Measurements from ENCODE around the gene CALHM1. TPM values are rescaled to one million over a fixed set of nuclear protein-coding genes. Genes with fewer than 3 reads are reported as not detected.

CALHM1 gene
- total RNA-seq, 1 donor from 2014 or later: not detected

GRCh38 chr10:103502849-103503660 lies 44.4 kb upstream of the CALHM1 start:
- H3K9me3 Mint-ChIP-seq: no peaks in the 10 kb centered on the region
- peaks cover 40% of the 10 kb centered on the region for H3K4me1 Mint-ChIP-seq (ENCODE audit: unreplicated experiment)
- TF ChIP-seq CTCF (conservative IDR thresholded peaks at IDR 0.05): no peak
- DNase-seq (ENCODE audit: extremely low spot score, unreplicated experiment): no peak
- H3K36me3 Mint-ChIP-seq: no peaks in the 10 kb centered on the region
- H3K27me3 Mint-ChIP-seq: peaks cover 7% of the 10 kb centered on the region
- peak overlapping the region; percentile 40 for H3K4me3 Mint-ChIP-seq
- H3K27ac Mint-ChIP-seq: peak overlapping the region; percentile 66

GRCh38 chr10:103501186-103501585 lies 42.5 kb upstream of the CALHM1 start:
- Mint-ChIP-seq H3K9me3 (no peaks in the 10 kb centered on the region), H3K4me3 (peak overlapping the region; percentile 24), H3K27ac (peak overlapping the region; percentile 43), H3K4me1 (ENCODE audit: unreplicated experiment) (peaks cover 26% of the 10 kb centered on the region), H3K27me3 (peaks cover 18% of the 10 kb centered on the region), H3K36me3 (no peaks in the 10 kb centered on the region)
- DNase-seq (ENCODE audit: extremely low spot score, unreplicated experiment): no peak
- TF ChIP-seq CTCF (conservative IDR thresholded peaks at IDR 0.05): no peak

- Mint-ChIP-seq H3K9me3 (no peaks in the 10 kb centered on the region), H3K36me3 (no peaks in the 10 kb centered on the region), H3K27ac (peak overlapping the region; percentile 24), H3K27me3 (peaks cover 25% of the 10 kb centered on the region), H3K4me1 (ENCODE audit: unreplicated experiment) (peaks cover 26% of the 10 kb centered on the region), H3K4me3 (no peak overlapping the region)
- DNase-seq (ENCODE audit: extremely low spot score, unreplicated experiment): no peak
- no peak for TF ChIP-seq CTCF (conservative IDR thresholded peaks at IDR 0.05)
These were observed 41.8 kb upstream of the CALHM1 start for GRCh38 chr10:103500481-103500880.

- H3K36me3 Mint-ChIP-seq: no peaks in the 10 kb centered on the region
- H3K27me3 Mint-ChIP-seq: peaks cover 31% of the 10 kb centered on the region
- DNase-seq (ENCODE audit: extremely low spot score, unreplicated experiment): no peak
- H3K27ac Mint-ChIP-seq: no peak overlapping the region
- no peaks in the 10 kb centered on the region for H3K9me3 Mint-ChIP-seq
- H3K4me1 Mint-ChIP-seq (ENCODE audit: unreplicated experiment): peaks cover 26% of the 10 kb centered on the region
- peak overlapping the region; percentile 37 for H3K4me3 Mint-ChIP-seq
- no peak for TF ChIP-seq CTCF (conservative IDR thresholded peaks at IDR 0.05)
These were observed 41.2 kb upstream of the CALHM1 start for GRCh38 chr10:103499881-103500280.

- no peaks in the 10 kb centered on the region for H3K36me3 Mint-ChIP-seq
- no peak for DNase-seq (ENCODE audit: extremely low spot score, unreplicated experiment)
- H3K27ac Mint-ChIP-seq: peak overlapping the region; percentile 53
- H3K4me1 Mint-ChIP-seq (ENCODE audit: unreplicated experiment): peaks cover 22% of the 10 kb centered on the region
- no peaks in the 10 kb centered on the region for H3K9me3 Mint-ChIP-seq
- peaks cover 37% of the 10 kb centered on the region for H3K27me3 Mint-ChIP-seq
- TF ChIP-seq CTCF (conservative IDR thresholded peaks at IDR 0.05): no peak
- peak overlapping the region; percentile 5 for H3K4me3 Mint-ChIP-seq
These were observed 40.4 kb upstream of the CALHM1 start for GRCh38 chr10:103498936-103499638.

Data from type B pancreatic cell (in vitro differentiated cells).